Thoracic aorta (tissue), 2 donors: Measurements from ENCODE around the gene MYO18B. TPM values are rescaled to one million over a fixed set of nuclear protein-coding genes. Genes with fewer than 3 reads are reported as not detected.

Experiments
- ATAC-seq: fragments of 150-250 bp; one replicate; pipeline ENCODE4 v1.8.0; 2017; ENCODE audit warnings: low read depth; ENCODE audit not compliant: insufficient number of reproducible peaks, low FRiP score
- DNase-seq: peaks from one replicate; pipeline ENCODE4 v3.0.0-alpha.2; 2020; ENCODE audit warnings: low spot score
- H3K27ac ChIP-seq, 2 donors: fragments of 200-600 bp; sonication (generic); 1 replicate in 1 of 2; 2 replicates in 1 of 2; pipeline ENCODE4 v1.5.1; 2016; ENCODE audit warnings: mild to moderate bottlenecking in 2 of 2, moderate library complexity in 2 of 2
- H3K27me3 ChIP-seq: fragments of 200-600 bp; sonication (generic); replicated peaks from 2 replicates; pipeline ENCODE4 v1.6.0; 2016; ENCODE audit warnings: mild to moderate bottlenecking; ENCODE audit not compliant: insufficient read depth
- H3K36me3 ChIP-seq: fragments of 200-600 bp; sonication (generic); one replicate; pipeline ENCODE4 v1.5.1; 2016
- H3K4me1 ChIP-seq, 2 donors: fragments of 200-600 bp; sonication (generic); 1 replicate in 1 of 2; 2 replicates in 1 of 2; pipeline versions ENCODE4 v1.5.1 to v1.6.0; 2016; ENCODE audit warnings: low read depth in 2 of 2, mild to moderate bottlenecking in 1 of 2; ENCODE audit not compliant: control insufficient read depth in 1 of 2
- H3K4me3 ChIP-seq: fragments of 200-600 bp; sonication (generic); 2 replicates; pipeline ENCODE4 v1.5.1; 2016; ENCODE audit warnings: mild to moderate bottlenecking
- H3K9me3 ChIP-seq: fragments of 200-600 bp; sonication (generic); 2 replicates; pipeline ENCODE4 v1.5.1; 2016
- CTCF ChIP-seq: fragments of 200-600 bp; sonication (generic); IDR thresholded peaks from one replicate; pipeline ENCODE4 v1.5.1; 2019; ENCODE audit warnings: antibody characterized with exemption
- total RNA-seq, 2 donors: library from RNA; depleted of rRNA; stranded (reverse); fragments of >200 nt; gene quantifications; one replicate each; pipeline versions ENCODE4 v1.1.0 to v1.2.3, GENCODE V29; 2016

Gene MYO18B
- total RNA-seq, 2 donors from 2014 or later, result 45.6 to 73.5 TPM

GRCh38 chr22:25816522-25817059 is 74.6 kb downstream of the MYO18B start:
- ATAC-seq, result no peak
- no peaks in the 10 kb centered on the region for H3K27me3 ChIP-seq
- no peak overlapping the region for H3K4me3 ChIP-seq
- no peak overlapping the region for H3K27ac ChIP-seq
- no peak for TF ChIP-seq CTCF
- no peaks in the 10 kb centered on the region for H3K9me3 ChIP-seq
- DNase-seq, result no peak
- peaks cover 0 to 4% of the 10 kb centered on the region in 2 donors for H3K4me1 ChIP-seq
- H3K36me3 ChIP-seq, result no peaks in the 10 kb centered on the region

GRCh38 chr22:25817092-25817943 is 75.3 kb downstream of the MYO18B start:
- no peak overlapping the region for H3K27ac ChIP-seq
- no peak for ATAC-seq
- no peak for DNase-seq
- H3K9me3 ChIP-seq, result no peaks in the 10 kb centered on the region
- peaks cover 0 to 4% of the 10 kb centered on the region in 2 donors for H3K4me1 ChIP-seq
- peaks cover 4% of the 10 kb centered on the region for H3K36me3 ChIP-seq
- H3K27me3 ChIP-seq, result no peaks in the 10 kb centered on the region
- no peak overlapping the region for H3K4me3 ChIP-seq
- TF ChIP-seq CTCF, result no peak

- Histone ChIP-seq H3K4me3 (no peak overlapping the region), H3K36me3 (peaks cover 4% of the 10 kb centered on the region), H3K27ac (no peak overlapping the region), H3K9me3 (no peaks in the 10 kb centered on the region), H3K4me1 (peaks cover 0 to 4% of the 10 kb centered on the region in 2 donors), H3K27me3 (no peaks in the 10 kb centered on the region)
- no peak for TF ChIP-seq CTCF
- no peak for DNase-seq
- no peak for ATAC-seq
Observed at GRCh38 chr22:25818541-25818940, 76.6 kb downstream of the MYO18B start.

GRCh38 chr22:25822344-25822743 is 80.4 kb downstream of the MYO18B start:
- no peak overlapping the region for H3K27ac ChIP-seq
- TF ChIP-seq CTCF, result no peak
- H3K27me3 ChIP-seq, result no peaks in the 10 kb centered on the region
- DNase-seq, result no peak
- no peak for ATAC-seq
- no peaks in the 10 kb centered on the region for H3K4me1 ChIP-seq
- H3K4me3 ChIP-seq, result no peak overlapping the region
- peaks cover 16% of the 10 kb centered on the region for H3K36me3 ChIP-seq
- no peaks in the 10 kb centered on the region for H3K9me3 ChIP-seq

GRCh38 chr22:25823276-25823675 is 81.3 kb downstream of the MYO18B start:
- ATAC-seq (no peak), DNase-seq (no peak)
- Histone ChIP-seq H3K9me3 (no peaks in the 10 kb centered on the region), H3K4me3 (no peak overlapping the region), H3K27me3 (no peaks in the 10 kb centered on the region), H3K27ac (no peak overlapping the region), H3K36me3 (peaks cover 22% of the 10 kb centered on the region), H3K4me1 (no peaks in the 10 kb centered on the region)
- no peak for TF ChIP-seq CTCF
